ENCODE measurements around the gene RHOJ. TPM values are rescaled to one million over a fixed set of nuclear protein-coding genes. Genes with fewer than 3 reads are reported as not detected.

The RHOJ gene
- total and polyA plus RNA-seq, 2 donors (not counting 3 experiments of a cell fraction or from before 2014, with no cell fraction given) = 191 to 486 TPM

GRCh38 chr14:63269561-63270225 is 65.5 kb downstream of the RHOJ start:
- H2AFZ ChIP-seq (ENCODE audit: low read depth, low read length) = no peak overlapping the region
- no peaks in the 10 kb centered on the region for H3K27me3 ChIP-seq (ENCODE audit: control insufficient read depth in 2 of 2, insufficient read depth in 2 of 2, low read length in 2 of 2)
- peaks cover 5% of the 10 kb centered on the region for H4K20me1 ChIP-seq (replicated peaks; ENCODE audit: control insufficient read depth, extremely low read depth, insufficient read depth, low read length)
- POLR2A ChIA-PET = no interaction called here
- intact Hi-C loops (cut with micrococcal nuclease) (no loop called here), dilution Hi-C loops (cut with MboI; ENCODE audit: extremely low pct_ligation_motif_present, low sequenced_read_pairs) (no loop called here)
- H3K4me1 ChIP-seq (ENCODE audit: control insufficient read depth, extremely low read depth, insufficient read depth, low read length) = no peaks in the 10 kb centered on the region
- TF ChIP-seq GATA2 (IDR thresholded peaks at IDR 0.05; ENCODE audit: insufficient read depth, insufficient read length, low read depth, low read length) (no peak), MYC (IDR thresholded peaks at IDR 0.05; ENCODE audit: low read depth, low read length) (no peak), FOS (IDR thresholded peaks at IDR 0.05; ENCODE audit: borderline replicate concordance, insufficient read depth, low read length) (no peak)
- no peaks in the 10 kb centered on the region for H3K9me3 ChIP-seq (replicated peaks; ENCODE audit: control insufficient read depth, insufficient read depth, low read length)
- H3K27ac ChIP-seq (ENCODE audit: insufficient read depth, low read depth, low read length) = no peak overlapping the region
- DNase-seq (ENCODE audit: low read depth, low spot score) (no peak), FAIRE-seq (no peak)
- peaks cover 16 to 34% of the 10 kb centered on the region in 2 experiments for H3K36me3 ChIP-seq (ENCODE audit: control insufficient read depth in 2 of 2, extremely low read depth in 1 of 2, insufficient read depth in 2 of 2, low read length in 2 of 2)
- H3K4me2 ChIP-seq (ENCODE audit: insufficient read depth, low read length) = no peak overlapping the region
- no peak overlapping the region for H3K4me3 ChIP-seq (replicated peaks in 1 of 3; ENCODE audit: insufficient read depth in 1 of 3, low read depth in 1 of 3, low read length in 3 of 3)
- no peak overlapping the region for H3K9ac ChIP-seq (replicated peaks; ENCODE audit: extremely low read depth, insufficient read depth, low read length)
- no peaks in the 10 kb centered on the region for H3K9me1 ChIP-seq (replicated peaks; ENCODE audit: control insufficient read depth, extremely low read depth, insufficient read depth, low read length)
- no TSS peak for BruUV-seq (replicated peaks)
- H3K79me2 ChIP-seq (ENCODE audit: control insufficient read depth, insufficient read depth, low read length) = peaks cover 76% of the 10 kb centered on the region
- CTCF ChIA-PET = no interaction called here

- Histone ChIP-seq H3K79me2 (ENCODE audit: control insufficient read depth, insufficient read depth, low read length) (peaks cover 72% of the 10 kb centered on the region), H3K4me2 (ENCODE audit: insufficient read depth, low read length) (no peak overlapping the region), H3K9me1 (replicated peaks; ENCODE audit: control insufficient read depth, extremely low read depth, insufficient read depth, low read length) (no peaks in the 10 kb centered on the region), H3K4me1 (ENCODE audit: control insufficient read depth, extremely low read depth, insufficient read depth, low read length) (peaks cover 3% of the 10 kb centered on the region), H3K27ac (ENCODE audit: insufficient read depth, low read depth, low read length) (no peak overlapping the region), H3K9me3 (replicated peaks; ENCODE audit: control insufficient read depth, insufficient read depth, low read length) (no peaks in the 10 kb centered on the region), H3K9ac (replicated peaks; ENCODE audit: extremely low read depth, insufficient read depth, low read length) (no peak overlapping the region), H3K27me3 (ENCODE audit: control insufficient read depth in 2 of 2, insufficient read depth in 2 of 2, low read length in 2 of 2) (no peaks in the 10 kb centered on the region), H3K4me3 (replicated peaks in 1 of 3; ENCODE audit: insufficient read depth in 1 of 3, low read depth in 1 of 3, low read length in 3 of 3) (no peak overlapping the region), H2AFZ (ENCODE audit: low read depth, low read length) (no peak overlapping the region), H4K20me1 (replicated peaks; ENCODE audit: control insufficient read depth, extremely low read depth, insufficient read depth, low read length) (no peaks in the 10 kb centered on the region), H3K36me3 (ENCODE audit: control insufficient read depth in 2 of 2, extremely low read depth in 1 of 2, insufficient read depth in 2 of 2, low read length in 2 of 2) (peaks cover 27 to 41% of the 10 kb centered on the region in 2 experiments)
- CTCF ChIA-PET = interaction anchor here (0.7 to 4.4 kb wide), 3 partner anchors 13 to 98 kb away, joined by 3 to 22 read pairs (median 3); no protein-coding TSS in a partner anchor
- intact Hi-C loops (cut with micrococcal nuclease) = no loop called here
- dilution Hi-C loops (cut with MboI; ENCODE audit: extremely low pct_ligation_motif_present, low sequenced_read_pairs) = no loop called here
- FAIRE-seq (no peak), DNase-seq (ENCODE audit: low read depth, low spot score) (peak; percentile 51)
- POLR2A ChIA-PET = no interaction called here
- TF ChIP-seq MAX (IDR thresholded peaks at IDR 0.05; ENCODE audit: insufficient read depth, insufficient read length) (no peak), GATA2 (IDR thresholded peaks at IDR 0.05; ENCODE audit: insufficient read depth, insufficient read length, low read depth, low read length) (peak; percentile 16)
- no TSS peak for BruUV-seq (replicated peaks)
Measured at GRCh38 chr14:63273129-63273528, 68.9 kb downstream of the RHOJ start.

All from endothelial cell of umbilical vein (primary cell).